Effector CD8-positive, alpha-beta T cell (primary cell): ENCODE data around the gene FAM200A.
A peak's percentile ranks its signal among the peaks of the same experiment; 100 is the strongest.
"Not testable (repeated sequence)": the region's sequence is repeated elsewhere in the genome, so short reads cannot be mapped to it uniquely, and the experiment has no call there.

ENCODE experiments used
- DNase-seq: peaks from one replicate; lab custom pipeline; 2025; lab: John Stamatoyannopoulos, UW

FAM200A gene

DNA sequence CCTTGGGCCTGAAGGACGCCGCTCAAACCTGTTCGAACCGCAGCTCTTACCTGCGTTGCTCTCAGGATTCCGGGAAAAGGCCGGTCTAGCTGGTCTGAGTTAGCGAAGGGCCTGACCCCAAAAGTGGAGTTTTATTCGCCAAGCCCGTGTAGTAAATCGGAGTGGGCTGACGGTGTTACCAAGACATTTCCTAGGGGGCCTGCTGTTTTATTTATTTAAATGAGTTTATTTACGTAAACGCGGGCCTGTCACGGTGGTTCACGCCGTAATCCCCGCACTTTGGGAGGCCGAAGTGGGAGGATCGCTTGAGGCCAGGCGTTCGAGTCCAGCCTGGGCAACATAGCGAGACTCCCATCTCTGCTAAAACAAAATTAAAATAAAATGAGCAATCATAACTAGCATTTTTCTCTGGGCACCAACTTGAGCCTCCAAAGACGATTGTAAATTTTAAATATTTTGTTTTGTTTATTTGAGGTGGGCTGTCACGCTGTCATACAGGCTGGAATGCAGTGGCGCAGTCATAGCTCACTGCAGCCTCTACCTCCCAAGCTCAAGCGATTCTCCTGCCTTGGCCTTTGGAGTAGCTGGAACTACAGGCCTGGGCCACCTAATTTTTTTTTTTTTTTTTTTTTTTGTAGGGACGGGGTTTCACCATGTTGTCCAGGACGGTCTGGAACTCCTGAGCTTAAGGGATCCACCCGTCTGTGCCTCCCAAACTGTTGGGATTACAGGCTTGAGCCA, 7.4 kb upstream of the FAM200A start:
- DNase-seq: peak; percentile 8

DNA sequence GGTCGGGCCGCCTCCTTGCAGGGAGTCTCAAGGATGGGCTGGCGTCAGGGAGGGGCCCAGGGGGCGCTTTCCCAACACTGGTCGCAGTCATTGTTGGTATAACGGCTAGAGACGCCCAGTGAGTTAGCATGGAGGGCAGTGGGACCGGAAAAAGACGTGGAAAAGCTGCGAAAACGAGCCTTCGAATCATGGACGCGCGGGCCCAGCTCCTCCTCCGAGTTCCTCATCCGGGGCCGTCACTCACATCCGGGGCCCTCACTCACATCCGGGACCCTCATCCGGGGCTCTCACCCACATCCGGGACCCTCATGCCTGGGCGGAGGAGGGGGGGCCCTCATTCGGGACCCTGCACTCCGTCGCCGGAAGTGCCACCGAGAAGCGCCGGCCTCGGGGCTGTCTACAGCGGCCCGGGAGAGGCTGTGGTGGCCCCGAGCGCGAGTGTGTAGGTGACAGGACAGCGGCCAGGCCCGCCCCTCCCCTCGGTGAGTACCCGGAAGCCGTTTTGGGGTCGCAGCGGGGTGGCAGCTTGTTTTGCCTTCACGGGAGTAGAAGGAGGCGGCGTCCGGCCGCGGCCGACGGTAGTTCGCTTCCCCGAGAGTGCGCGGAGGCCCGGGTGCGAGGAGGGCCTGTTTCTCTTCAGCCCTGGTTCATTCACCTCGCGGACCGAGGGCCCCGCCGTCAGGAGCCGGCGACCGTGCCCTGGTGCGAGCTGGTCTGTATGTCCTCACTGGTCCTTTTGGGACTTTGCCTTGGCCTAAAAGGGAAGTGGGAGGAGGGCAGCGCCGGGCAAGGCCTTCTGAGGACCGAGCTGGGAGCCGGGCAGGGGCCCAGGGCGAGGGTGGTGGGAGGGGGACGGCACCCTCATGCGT, 6.6 kb upstream of the FAM200A start, which contains the start of gene ZNF655:
Gene ZNF655 (plus strand): TSS at position 337 of the 869 bp plus-strand sequence. CDS start 1,918 bp downstream, outside the sequence.
- peak; percentile 91 for DNase-seq

DNA sequence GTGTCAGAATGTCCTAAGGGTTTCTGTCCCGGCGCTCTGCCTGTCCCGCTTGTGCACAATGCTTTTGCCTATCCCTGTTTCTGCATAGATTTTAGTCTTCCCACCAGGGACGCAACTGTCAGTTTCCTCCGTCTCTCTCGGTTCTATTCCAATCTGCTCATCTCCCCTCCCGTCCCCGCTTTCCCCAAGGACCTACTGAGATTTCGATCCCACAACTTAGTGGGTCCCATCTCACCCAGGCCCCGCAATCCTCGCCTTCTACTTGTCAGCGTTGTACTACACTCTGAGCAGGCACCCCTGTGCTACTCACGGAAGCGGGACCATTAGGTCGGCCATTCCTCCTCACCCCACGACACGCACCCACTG, 6.0 kb upstream of the FAM200A start:
- no peak for DNase-seq

DNA sequence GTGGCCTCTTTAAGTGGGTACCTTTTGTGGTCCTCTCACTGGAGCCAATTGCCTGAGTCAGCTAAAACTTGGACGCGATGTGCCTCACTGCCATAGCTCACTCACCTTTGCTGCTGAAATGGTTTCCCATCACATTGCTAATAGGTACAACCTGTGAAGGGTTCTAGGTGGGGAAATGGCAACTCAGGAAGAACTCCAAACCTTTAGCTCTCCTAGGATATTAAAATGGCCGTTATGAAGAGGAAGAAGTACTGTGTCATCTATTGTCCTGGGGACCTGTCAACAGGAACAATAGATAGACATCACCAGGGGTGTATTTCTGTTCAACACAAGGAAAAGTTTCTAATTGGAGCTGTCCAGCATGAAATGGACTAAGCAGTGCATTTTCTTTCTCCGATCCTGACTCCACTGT, 5.3 kb upstream of the FAM200A start:
- DNase-seq: no peak

DNA sequence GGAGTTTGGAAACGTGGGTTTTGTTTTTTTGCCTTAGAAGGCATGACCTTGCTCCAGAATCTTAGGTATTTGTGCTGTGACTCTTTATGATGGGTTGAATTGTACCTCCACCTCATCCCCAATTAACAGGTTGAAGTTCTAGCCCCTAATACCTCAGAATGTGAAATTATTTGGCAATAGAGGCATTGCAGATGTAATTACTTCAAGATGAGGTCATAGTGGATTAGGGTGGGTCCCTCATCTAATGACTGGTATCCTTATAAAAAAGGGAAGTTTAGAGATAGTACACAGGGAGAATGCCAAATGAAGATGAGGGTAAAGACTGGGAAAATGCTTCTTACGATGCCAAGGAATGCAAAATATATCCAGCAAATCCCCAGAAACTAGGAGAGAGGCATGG, 3.0 kb upstream of the FAM200A start:
- no peak for DNase-seq

DNA sequence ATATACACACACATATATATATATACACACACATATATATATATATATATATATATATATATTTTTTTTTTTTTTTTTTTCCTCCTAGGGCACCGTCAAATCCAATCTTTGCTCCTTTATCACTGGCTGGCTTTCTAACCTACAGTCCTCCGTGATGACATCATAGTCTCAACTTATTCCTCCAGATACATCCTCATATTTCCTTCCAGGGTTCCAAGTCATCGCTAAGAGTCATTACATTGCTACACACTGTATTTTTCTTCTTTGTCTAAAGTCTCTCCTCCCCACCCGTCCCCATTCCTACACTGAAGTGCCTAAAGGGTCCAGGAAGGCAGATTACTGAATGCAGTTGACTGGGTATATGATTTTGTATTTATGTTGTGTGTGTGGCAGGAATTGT, 1.1 kb upstream of the FAM200A start:
- no peak for DNase-seq

DNA sequence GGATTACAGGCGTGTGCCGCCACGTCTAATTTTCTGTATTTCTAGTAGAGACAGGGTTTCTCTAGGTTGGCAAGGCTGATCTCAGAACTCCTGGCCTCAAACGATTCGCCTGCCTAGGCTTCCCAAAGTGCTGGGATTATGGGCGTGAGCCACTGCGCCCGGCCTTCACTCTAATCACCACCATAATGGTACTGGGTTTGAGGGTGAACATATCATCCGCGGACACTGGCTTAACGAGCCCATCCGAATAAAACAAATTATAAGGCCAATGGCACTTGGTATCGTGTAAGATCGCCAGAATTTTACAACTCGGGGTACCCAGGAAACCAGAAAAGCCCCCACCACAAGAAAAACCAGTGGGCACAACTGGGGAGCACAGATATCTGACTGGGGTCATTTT, 580 bp downstream of the FAM200A start:
- DNase-seq: no peak

DNA sequence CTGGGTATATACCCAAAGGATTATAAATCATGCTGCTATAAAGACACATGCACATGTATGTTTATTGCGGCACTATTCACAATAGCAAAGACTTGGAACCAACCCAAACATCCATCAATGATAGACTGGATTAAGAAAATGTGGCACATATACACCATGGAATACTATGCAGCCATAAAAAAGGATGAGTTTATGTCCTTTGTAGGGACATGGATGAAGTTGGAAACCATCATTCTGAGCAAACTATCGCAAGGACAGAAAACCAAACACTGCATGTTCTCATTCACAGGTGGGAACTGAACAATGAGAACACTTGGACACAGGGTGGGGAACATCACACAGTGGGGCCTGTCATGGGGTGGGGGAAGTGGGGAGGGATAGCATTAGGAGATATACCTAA, 2.4 kb downstream of the FAM200A start:
- DNase-seq: not testable (repeated sequence)

DNA sequence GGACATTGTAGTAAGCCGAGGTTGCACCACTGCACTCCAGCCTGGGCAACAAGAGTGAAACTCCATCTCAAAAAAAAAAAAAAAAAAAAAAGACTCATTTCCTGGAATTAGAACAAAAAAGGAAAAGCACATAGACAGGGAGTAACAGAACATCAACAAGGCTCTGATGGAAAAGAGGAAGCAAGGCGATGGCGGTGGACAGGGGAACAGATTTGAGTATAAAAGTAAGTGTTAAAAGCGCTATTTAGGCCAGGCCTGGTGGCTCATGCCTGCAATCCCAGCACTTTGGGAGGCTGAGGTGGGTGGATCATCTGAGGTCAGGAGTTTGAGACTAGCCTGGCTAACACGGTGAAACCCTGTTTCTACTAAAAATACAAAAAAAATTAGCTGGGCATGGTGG, 6.6 kb downstream of the FAM200A start:
- DNase-seq: not testable (repeated sequence)

DNA sequence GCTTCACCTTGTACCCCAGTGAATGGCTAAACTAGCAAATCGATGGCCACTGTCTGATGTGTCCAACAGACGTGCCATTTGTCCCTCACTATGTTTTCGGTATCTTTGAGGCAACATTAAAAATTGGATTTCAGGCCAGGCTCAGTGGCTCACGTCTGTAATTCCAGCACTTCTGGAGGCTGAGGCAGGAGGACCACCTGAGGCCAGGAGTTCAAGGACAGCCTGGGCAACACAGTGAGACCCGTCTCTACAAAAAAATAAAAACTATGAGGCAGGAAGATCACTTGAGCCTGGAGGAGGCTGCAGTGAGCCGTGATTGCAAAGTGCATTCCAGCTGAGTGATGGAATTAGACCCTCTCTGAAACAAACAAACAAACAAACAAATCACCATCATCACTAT, 8.0 kb downstream of the FAM200A start:
- no peak for DNase-seq

DNA sequence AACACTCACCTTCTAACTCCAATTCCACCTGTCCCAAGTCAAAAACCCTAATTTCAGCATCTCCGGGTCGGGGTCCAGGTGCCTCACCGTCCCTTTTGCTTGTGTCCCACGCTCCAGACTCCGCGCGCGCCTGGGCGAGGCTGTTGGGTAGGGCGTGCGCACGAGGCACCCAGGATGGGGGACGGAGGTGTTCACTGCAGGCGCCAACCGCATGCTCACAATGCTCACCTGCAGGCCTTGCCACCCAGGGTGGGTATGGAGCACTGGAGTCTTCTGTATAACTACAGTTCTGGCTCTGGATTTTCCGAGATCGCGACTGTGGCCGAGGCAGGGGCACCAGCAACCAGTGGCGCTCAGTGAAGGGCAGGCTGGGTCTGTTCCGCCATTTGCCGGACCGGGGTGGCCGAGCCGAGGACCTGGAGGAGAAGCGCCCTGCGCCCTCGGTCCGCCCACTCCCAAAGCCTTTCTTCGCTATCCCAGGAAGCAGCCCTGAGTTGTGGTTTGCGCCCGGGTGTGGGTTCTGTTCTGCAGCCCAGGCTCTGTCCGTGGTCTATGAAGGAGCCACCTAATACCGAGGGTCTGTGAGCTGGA, 8.7 kb downstream of the FAM200A start:
- no peak for DNase-seq

DNA sequence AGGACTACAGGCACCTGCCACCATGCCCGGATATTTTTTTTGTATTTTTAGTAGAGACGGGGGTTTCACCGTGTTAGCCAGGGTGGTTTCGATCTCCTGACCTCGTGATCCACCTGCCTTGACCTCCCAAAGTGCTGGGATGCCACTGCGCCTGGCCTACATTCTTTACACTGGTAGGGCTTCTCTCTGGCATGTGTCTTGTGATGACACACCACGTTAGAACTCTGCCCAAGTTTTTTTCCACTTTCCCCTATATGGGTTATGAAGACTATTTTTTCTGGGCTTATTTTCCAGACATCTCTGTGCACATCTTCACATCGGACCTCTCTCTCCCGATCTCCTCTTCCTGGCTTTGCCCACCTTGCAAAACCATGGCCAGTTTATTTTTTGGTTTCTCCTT, 10.7 kb downstream of the FAM200A start:
- no peak for DNase-seq

DNA sequence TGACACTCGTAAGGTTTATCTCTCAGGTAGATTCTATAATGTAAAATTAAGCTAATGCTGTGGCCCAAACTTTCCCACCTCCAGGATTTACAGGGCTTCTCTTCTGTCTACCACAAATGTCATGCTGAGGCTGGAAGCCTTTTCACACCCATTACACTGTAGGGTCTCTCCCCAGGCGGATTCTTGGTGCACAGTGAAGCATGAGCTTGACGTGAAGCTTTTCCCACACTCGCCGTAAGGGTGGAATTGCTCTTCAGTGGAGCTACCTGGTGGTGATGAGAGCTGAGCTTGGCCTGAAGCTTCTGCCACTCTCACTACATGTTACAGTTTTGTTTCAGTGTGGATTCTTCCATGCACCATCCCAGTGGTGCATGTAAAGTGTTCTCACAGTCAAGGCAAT, 11.4 kb downstream of the FAM200A start:
- DNase-seq: no peak

DNA sequence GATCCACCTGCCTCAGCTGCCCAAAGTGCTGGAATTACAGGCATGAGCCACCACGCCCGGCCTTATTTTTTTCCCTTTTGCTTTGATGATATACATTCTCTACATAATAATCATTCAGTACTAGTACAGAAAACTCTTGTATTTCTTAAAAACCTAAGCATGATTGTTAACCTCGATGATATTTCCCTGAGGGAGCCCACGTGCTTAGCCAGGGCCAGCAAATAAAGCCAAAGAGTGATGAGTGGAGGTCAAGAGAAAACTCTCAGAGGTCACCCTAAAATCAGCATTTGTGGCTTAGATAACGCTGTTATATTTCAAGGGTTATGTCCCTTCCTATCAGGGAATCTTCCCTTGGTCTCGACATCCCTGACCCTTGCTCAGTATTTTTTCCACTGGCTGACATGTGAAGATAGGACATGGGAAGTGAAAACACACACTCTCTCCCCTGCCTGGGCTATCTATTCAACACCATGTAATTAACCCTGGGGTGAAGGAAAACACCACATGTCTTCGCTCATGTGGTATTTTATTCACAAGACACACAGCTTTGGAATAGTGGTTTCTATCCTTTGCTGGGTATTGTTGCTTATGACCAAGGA, 12.6 kb downstream of the FAM200A start:
- DNase-seq: no peak

DNA sequence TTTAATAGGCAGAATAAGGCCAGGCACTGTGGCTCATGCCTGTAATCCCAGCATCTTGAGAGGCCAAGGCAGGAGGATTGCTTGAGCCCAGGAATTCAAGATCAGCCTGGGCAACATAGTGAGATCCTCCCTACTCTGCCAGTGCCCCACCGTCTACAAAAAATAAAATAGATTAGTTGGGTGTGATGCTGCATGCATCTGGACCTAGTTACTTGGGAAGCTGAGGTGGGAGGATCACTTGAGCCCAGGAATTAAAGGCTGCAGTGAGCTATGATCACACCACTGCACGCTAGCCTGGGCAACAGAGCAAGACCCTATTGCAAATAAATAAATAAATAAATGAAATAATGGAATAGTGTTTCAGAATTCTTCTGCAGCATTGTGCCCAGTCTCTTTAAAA, 16.2 kb downstream of the FAM200A start:
- no peak for DNase-seq

DNA sequence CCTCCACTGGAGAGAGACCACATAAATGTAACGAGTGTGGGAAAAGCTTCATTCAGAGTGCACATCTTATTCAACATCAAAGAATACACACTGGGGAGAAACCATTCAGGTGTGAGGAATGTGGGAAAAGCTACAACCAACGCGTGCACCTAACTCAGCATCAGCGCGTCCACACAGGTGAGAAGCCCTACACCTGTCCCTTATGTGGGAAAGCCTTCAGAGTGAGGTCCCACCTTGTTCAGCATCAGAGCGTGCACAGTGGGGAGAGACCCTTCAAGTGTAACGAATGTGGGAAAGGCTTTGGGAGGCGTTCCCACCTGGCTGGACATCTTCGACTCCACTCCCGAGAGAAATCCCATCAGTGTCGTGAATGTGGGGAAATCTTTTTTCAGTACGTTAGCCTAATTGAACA, 20.6 kb downstream of the FAM200A start:
- no peak for DNase-seq

DNA sequence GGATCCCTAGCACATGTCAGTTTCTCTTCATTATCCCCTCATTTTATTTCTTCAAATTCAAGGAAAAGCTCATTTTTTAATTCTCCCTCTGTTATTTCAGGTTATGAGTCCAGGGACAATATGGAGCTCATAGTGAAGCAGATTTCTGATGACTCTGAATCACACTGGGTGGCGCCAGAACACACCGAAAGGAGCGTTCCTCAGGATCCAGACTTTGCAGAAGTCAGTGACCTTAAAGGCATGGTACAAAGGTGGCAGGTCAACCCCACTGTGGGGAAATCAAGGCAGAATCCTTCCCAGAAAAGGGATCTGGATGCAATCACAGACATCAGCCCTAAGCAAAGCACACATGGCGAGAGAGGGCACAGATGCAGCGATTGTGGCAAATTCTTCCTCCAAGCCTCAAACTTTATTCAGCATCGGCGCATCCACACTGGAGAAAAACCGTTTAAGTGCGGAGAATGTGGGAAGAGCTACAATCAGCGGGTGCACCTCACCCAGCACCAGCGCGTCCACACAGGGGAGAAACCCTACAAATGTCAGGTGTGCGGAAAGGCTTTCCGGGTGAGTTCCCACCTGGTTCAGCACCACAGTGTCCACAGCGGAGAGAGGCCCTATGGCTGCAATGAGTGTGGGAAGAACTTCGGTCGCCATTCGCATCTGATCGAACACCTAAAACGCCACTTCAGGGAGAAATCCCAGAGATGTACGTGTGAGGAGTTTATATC, 26.0 kb downstream of the FAM200A start:
- DNase-seq: no peak

DNA sequence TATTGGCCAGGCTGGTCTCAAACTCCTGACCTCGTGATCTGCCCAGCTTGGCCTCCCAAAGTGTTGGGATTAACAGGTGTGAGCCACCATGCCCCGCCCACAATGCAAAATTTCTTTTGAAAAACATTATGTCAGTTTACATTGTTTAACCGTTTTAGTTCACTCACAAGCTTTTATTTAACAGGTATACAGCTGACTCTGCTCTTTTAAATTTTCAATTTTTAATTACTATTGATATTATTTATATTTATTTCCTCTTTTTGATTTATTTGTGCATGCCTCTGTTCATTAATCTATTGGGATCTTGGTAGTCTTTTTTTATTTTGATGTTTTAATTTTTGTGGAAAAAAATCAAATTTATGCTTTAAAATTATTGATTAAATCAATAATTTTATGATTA, 30.5 kb downstream of the FAM200A start:
- DNase-seq: no peak

DNA sequence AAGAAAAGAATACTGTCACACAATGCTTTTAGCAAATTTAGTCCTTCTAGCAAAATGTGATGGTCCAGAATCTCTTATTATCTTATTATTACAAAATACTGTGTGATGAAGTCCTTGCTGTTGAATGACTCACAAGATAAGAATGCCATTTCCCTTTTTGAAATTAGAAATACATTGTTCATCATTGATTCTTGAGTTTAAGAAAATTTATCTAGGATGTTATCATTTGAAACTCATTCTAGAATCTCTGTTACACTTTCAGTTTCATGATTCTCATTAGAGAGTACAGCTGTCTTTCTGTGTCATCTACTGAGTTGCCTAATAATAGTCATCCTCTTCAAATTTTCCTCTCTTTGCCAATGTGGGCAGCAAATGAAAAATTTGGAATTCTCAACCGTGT, 37.9 kb downstream of the FAM200A start:
- no peak for DNase-seq

DNA sequence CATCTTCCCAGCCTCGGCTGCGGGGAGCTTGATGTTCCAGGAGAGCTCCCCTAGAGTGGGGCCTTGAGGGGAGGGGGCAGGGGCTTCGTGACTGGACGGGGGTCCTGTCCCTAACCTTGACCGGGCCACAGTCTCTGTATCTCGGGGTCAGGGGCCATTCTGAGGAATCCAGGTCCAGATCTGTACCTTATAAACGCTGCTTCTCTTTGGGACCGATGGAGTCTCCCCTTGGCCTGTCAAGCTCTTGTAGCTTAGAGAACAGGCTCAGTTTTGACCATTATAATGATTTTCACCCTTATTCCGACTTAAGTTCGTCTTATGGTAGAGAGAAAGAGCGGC, 46.6 kb downstream of the FAM200A start:
- DNase-seq: no peak

DNA sequence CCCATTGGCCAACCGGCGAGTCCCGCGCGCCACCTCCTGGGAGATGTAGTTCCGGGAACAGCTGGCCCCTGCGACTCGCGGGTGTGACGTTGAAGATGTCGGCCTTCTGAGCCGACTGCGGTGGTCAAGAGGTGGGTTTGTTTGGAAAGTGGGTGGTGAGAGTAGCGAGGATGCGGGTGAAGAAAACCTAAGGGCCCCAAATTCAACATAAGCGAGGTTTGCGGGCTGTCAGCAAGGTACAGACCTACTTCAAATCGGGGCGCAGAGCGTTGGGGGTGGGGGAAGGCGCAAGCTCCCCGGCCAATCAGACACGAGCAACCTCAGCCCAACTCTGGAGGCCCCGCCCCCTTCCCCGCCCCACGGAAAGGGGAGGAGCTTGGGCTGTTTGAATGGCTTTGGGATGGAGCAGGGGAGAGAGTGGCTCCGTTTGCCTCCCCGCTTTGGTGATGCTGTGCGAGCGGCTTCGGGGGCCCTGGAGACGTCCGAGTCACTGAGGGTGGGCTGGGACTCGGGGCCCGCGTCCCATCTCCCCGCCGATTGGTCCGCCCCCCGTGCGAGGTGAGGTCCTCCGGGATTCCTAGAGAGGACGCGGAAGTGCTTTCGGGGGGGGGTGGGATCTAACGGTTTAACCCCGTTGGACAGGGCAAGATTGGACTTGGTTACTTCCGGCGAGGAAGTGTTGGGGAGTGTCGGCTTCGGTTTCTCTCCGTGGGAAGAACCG, 47.2 kb downstream of the FAM200A start, which contains the start of gene ZKSCAN5:
Gene ZKSCAN5 (plus strand): TSS at position 60 of the 721 bp plus-strand sequence. CDS start 1,383 bp downstream, outside the sequence.
- peak; percentile 96 for DNase-seq
